Immature natural killer cell (primary cell): Measurements from ENCODE around the gene HSPA8. TPM values are rescaled to one million over a fixed set of nuclear protein-coding genes. Genes with fewer than 3 reads are reported as not detected.

ENCODE experiments used
- polyA plus RNA-seq, 3 donors: library from polyadenylated mRNA; unstranded; fragments of 300-500 nt; fragmentation: Illumina TruSeq; gene quantifications; one replicate each; pipeline ENCODE4 v1.2.3, GENCODE V29; 2021

HSPA8 gene
- polyA plus RNA-seq, 3 donors from 2014 or later: 797 to 1,150 (median 908) TPM

Other genes starting within 250 kb of the HSPA8 start
- 10 to 100 TPM; 11.2 to 34.9 (median 23.8) TPM for gene CRTAM, start 223.6 kb downstream of the HSPA8 start, polyA plus RNA-seq
- 1 to 10 TPM; 1.6 to 3.3 (median 1.7) TPM for gene JHY, start 179.4 kb downstream of the HSPA8 start, polyA plus RNA-seq
- gene BSX, start 80.3 kb downstream of the HSPA8 start, polyA plus RNA-seq: not detected
- under 1 TPM in 2 of 3 donors, not detected in 1; 0.11 to 0.58 TPM for gene CLMP, start 133.1 kb upstream of the HSPA8 start, polyA plus RNA-seq